HG02885 (cell line): ENCODE results near the gene CMPK1.
"Not testable (repeated sequence)": the region's sequence is repeated elsewhere in the genome, so short reads cannot be mapped to it uniquely, and the experiment has no call there.

Experiments
- ATAC-seq: cut with Tn5 transposase; IDR thresholded peaks from one replicate; pipeline ENCODE4 v1.9.1; 2021; ENCODE audit warnings: mild to moderate bottlenecking; ENCODE audit not compliant: unreplicated experiment, poor library complexity

CMPK1 gene

GRCh38 chr1:47337350-47337749 lies 3.8 kb downstream of the CMPK1 start:
- no peak for ATAC-seq

- no peak for ATAC-seq
These were observed 4.9 kb downstream of the CMPK1 start for GRCh38 chr1:47338249-47339077.

- ATAC-seq: no peak
These were observed 6.6 kb downstream of the CMPK1 start for GRCh38 chr1:47340227-47340626.

- not testable (repeated sequence) for ATAC-seq
These were observed 13.4 kb downstream of the CMPK1 start for GRCh38 chr1:47346979-47347378.

GRCh38 chr1:47347735-47348134 lies 14.1 kb downstream of the CMPK1 start:
- ATAC-seq: no peak

- ATAC-seq: no peak
These were observed 14.7 kb downstream of the CMPK1 start for GRCh38 chr1:47348246-47348645.

GRCh38 chr1:47351305-47351704 lies 17.7 kb downstream of the CMPK1 start:
- peak; percentile 87 for ATAC-seq

- no peak for ATAC-seq
These were observed 27.8 kb downstream of the CMPK1 start for GRCh38 chr1:47361380-47361779.

GRCh38 chr1:47362828-47363227 lies 29.2 kb downstream of the CMPK1 start:
- ATAC-seq: no peak

- no peak for ATAC-seq
These were observed 34.1 kb downstream of the CMPK1 start for GRCh38 chr1:47367651-47368050.

GRCh38 chr1:47371016-47371517 lies 37.5 kb downstream of the CMPK1 start:
- ATAC-seq: no peak

GRCh38 chr1:47374501-47374900 lies 40.9 kb downstream of the CMPK1 start:
- no peak for ATAC-seq

- no peak for ATAC-seq
These were observed 44.6 kb downstream of the CMPK1 start for GRCh38 chr1:47378147-47378546.

- no peak for ATAC-seq
These were observed 47.1 kb downstream of the CMPK1 start for GRCh38 chr1:47380699-47381098.

- ATAC-seq: no peak
These were observed 48.9 kb downstream of the CMPK1 start for GRCh38 chr1:47382399-47382983.

GRCh38 chr1:47384083-47384482 lies 50.5 kb downstream of the CMPK1 start:
- ATAC-seq: no peak

GRCh38 chr1:47385020-47385419 lies 51.4 kb downstream of the CMPK1 start:
- no peak for ATAC-seq

- no peak for ATAC-seq
These were observed 52.7 kb downstream of the CMPK1 start for GRCh38 chr1:47386268-47386667.

- ATAC-seq: no peak
These were observed 54.7 kb downstream of the CMPK1 start for GRCh38 chr1:47388030-47388890.

GRCh38 chr1:47388891-47389238 lies 55.3 kb downstream of the CMPK1 start:
- ATAC-seq: no peak

- ATAC-seq: no peak
These were observed 56.1 kb downstream of the CMPK1 start for GRCh38 chr1:47389731-47390130.
